Suprapubic skin (tissue), 4 donors: ENCODE results near the gene ATP1A4.

Source experiments
- POLR2A ChIP-seq, 2 donors: fragments of 450-650 bp; IDR thresholded peaks; one replicate each; pipeline ENCODE4 v1.6.1; 2017; ENCODE audit warnings: antibody characterized with exemption in 2 of 2, mild to moderate bottlenecking in 2 of 2, moderate library complexity in 2 of 2
- POLR2AphosphoS5 ChIP-seq, 3 donors: sonication (generic); formaldehyde crosslinking; IDR thresholded peaks; one replicate each; pipeline ENCODE4 v1.6.1; 2017; ENCODE audit warnings: antibody characterized with exemption in 3 of 3
- TF ChIP-seq, protein P1 (sequence below), 2 donors: fragments of 200-600 bp in 1 of 2; fragments of 450-650 bp in 1 of 2; sonication (generic) in 1 of 2; IDR thresholded peaks; one replicate each; pipeline ENCODE4 v1.5.1; 2016 to 2019; ENCODE audit warnings: antibody characterized with exemption in 2 of 2, mild to moderate bottlenecking in 1 of 2, moderate library complexity in 1 of 2

DNA sequence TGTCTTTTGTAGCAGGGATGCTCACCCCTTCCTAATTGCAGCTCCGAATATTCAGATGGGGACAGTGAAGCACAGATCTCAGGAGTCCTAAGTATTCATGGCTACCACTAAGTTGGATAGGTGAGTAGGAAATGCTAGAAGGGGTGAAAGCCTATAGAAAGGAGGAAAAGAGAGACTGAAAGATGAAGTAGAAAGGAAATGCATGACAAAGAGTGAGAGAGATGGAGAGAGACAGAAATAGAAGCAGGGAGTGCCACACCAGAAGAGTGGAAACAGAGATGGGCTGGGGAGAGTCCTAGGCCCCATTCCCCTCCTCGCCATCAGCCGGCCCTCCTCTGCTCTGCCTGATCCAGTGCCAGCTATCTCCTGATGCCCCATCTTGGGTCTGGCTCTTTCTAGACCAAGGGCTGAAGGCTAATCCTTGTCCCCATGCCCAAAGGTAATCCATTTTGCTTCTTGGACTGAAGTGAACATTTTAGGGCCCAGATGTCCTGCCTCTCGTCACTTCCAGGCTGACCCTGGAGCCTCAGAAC is 55.8 kb downstream of the ATP1A4 start:
- TF ChIP-seq, protein P1, sequence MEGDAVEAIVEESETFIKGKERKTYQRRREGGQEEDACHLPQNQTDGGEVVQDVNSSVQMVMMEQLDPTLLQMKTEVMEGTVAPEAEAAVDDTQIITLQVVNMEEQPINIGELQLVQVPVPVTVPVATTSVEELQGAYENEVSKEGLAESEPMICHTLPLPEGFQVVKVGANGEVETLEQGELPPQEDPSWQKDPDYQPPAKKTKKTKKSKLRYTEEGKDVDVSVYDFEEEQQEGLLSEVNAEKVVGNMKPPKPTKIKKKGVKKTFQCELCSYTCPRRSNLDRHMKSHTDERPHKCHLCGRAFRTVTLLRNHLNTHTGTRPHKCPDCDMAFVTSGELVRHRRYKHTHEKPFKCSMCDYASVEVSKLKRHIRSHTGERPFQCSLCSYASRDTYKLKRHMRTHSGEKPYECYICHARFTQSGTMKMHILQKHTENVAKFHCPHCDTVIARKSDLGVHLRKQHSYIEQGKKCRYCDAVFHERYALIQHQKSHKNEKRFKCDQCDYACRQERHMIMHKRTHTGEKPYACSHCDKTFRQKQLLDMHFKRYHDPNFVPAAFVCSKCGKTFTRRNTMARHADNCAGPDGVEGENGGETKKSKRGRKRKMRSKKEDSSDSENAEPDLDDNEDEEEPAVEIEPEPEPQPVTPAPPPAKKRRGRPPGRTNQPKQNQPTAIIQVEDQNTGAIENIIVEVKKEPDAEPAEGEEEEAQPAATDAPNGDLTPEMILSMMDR (IDR thresholded peaks at IDR 0.05), result no peak
- TF ChIP-seq POLR2AphosphoS5 (IDR thresholded peaks at IDR 0.05), result no peak
- no peak for TF ChIP-seq POLR2A (IDR thresholded peaks at IDR 0.05)
